Esophagus muscularis mucosa (tissue), 4 donors: ENCODE data around the gene C15orf39. TPM values are rescaled to one million over a fixed set of nuclear protein-coding genes. Genes with fewer than 3 reads are reported as not detected.

ENCODE experiments used
- DNase-seq: peaks from one replicate; pipeline ENCODE4 v3.0.0-alpha.2; 2017; ENCODE audit errors: extremely low spot score
- H3K27ac ChIP-seq, 4 donors: fragments of 200-600 bp; sonication (generic); replicated peaks in 1 of 4; 1 replicate in 3 of 4; 2 replicates in 1 of 4; pipeline ENCODE4 v1.5.1; 2016 to 2019; ENCODE audit warnings: mild to moderate bottlenecking in 1 of 4
- H3K27me3 ChIP-seq, 4 donors: fragments of 200-600 bp; sonication (generic); one replicate each; pipeline versions ENCODE4 v1.5.1 to v1.6.0; 2016 to 2019
- H3K36me3 ChIP-seq, 4 donors: fragments of 200-600 bp; sonication (generic); one replicate each; pipeline ENCODE4 v1.5.1; 2016 to 2019
- H3K4me1 ChIP-seq, 4 donors: fragments of 200-600 bp; sonication (generic); one replicate each; pipeline ENCODE4 v1.5.1; 2016 to 2019
- H3K4me3 ChIP-seq, 4 donors: fragments of 200-600 bp; sonication (generic); 1 replicate in 2 of 4; 2 replicates in 2 of 4; pipeline ENCODE4 v1.5.1; 2016 to 2019; ENCODE audit warnings: mild to moderate bottlenecking in 4 of 4, moderate library complexity in 1 of 4
- H3K9me3 ChIP-seq, 4 donors: fragments of 200-600 bp; sonication (generic); 1 replicate in 3 of 4; 2 replicates in 1 of 4; pipeline ENCODE4 v1.5.1; 2016 to 2019
- EP300 ChIP-seq: sonication (generic); formaldehyde crosslinking; IDR thresholded peaks from one replicate; pipeline ENCODE4 v1.6.1; 2017; ENCODE audit warnings: antibody characterized with exemption
- POLR2A ChIP-seq: fragments of 450-650 bp; IDR thresholded peaks from one replicate; pipeline ENCODE4 v1.6.1; 2017; ENCODE audit warnings: antibody characterized with exemption, moderate library complexity, mild to moderate bottlenecking, low read depth
- POLR2AphosphoS5 ChIP-seq, 2 donors: sonication (generic); formaldehyde crosslinking; IDR thresholded peaks; one replicate each; pipeline ENCODE4 v1.6.1; 2017; ENCODE audit warnings: antibody characterized with exemption in 2 of 2
- WGBS: methylation state at CpG from one replicate; pipeline ENCODE4 v1.1.5; 2018; 5-methylcytosine and 5-hydroxymethylcytosine counted together
- intact Hi-C: fragments of 100-400 bp; cut with DNase I; formaldehyde crosslinking; loops from one replicate; pipeline ENCODE4 v1.15.1; 2023
- total RNA-seq, 4 donors: library from RNA; depleted of rRNA; stranded (reverse); fragments of >200 nt; gene quantifications; one replicate each; pipeline versions ENCODE4 v1.1.0 to v1.2.1, GENCODE V29; 2016
- TF ChIP-seq, protein P1 (sequence below), 3 experiments: fragments of 200-600 bp in 2 of 3; fragments of 450-650 bp in 1 of 3; sonication (generic) in 2 of 3; IDR thresholded peaks; one replicate each; pipeline ENCODE4 v1.5.1; 2017 to 2019; ENCODE audit warnings: antibody characterized with exemption in 3 of 3, mild to moderate bottlenecking in 2 of 3, moderate library complexity in 1 of 3

Gene C15orf39
- total RNA-seq, 4 donors from 2014 or later, result 7.5 to 17.7 (median 13.4) TPM

DNA sequence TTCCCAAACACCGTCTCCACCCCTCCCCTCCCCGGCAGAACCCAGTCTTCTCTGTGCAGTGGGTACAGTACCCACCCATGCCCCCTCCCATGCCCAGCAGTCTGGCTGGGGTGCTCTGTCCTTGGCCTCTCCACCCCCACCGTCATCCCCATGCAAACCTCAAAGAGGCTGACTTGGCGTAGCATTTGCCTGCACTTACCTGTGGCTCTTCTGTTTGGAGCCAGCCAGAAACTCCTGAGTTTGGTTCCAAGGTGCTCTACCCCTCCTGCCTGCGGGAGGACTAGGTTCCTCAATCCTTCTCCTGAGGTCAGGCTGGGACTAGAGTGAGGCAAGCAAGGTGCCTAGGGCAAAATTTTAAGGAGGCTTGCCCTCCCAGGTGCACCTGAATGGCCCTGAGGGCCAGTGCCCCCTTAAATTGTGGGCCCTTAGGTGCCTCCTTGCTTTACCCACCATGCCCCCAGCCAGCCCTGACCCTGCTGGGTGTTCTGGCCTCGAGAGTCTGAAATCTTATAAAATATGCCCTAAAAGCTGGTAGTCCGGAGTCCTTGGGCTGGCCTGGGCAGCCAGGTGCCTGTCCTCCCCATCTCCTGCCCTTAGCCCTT lies 47.1 kb upstream of the C15orf39 start:
- Histone ChIP-seq H3K27ac (no peak overlapping the region), H3K4me3 (no peak overlapping the region), H3K9me3 (no peaks in the 10 kb centered on the region), H3K4me1 (no peaks in the 10 kb centered on the region), H3K36me3 (no peaks in the 10 kb centered on the region), H3K27me3 (peaks cover 0 to 3% (median 0%) of the 10 kb centered on the region in 4 donors)
- no peak for TF ChIP-seq POLR2AphosphoS5 (IDR thresholded peaks at IDR 0.05)
- intact Hi-C loops, result no loop called here
- 82% methylated on average over 6 of the region's 7 CpGs for WGBS
- DNase-seq, result no peak

DNA sequence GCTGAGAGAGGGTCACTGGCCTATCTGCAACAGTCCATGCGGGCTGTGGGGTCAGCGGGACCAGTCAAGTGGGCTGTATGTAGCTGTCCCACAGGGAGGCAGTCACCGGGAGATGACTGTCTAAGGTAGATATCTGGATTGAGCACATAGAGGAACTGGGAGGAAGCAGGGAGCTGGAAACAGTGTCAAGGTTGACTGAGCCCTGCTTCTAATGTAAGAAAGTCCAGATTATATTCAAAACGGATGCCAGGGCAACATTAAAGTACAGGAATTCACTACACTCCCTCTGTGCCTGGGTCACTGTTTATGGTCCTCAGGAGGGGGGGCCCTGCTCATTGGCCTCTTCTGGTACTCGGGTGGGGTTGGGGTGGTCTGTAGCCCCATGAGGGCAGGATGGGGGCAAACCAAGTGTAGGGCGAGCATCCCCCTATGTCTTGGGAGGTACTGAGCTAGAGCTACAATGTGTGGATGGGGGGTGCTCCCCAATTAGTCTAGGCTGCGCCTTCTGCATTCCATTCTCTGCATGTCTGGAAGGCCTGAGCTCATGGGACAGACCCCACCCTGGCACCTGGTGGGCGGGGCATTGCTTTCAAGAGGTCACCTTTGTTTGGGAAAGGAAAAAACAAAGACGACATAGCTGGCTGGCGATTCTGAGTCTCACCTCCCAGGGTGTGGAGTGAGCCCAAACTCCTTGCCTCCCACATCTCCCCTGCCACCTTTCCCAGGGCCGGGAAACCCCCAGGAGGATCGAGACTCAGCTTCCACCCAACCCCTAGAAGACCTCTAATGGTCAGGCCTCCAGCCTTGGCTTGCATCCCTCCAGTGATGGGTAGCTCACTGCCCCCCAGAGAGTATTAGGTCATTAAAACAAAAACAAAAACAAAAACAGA lies 45.1 kb upstream of the C15orf39 start:
- Histone ChIP-seq H3K9me3 (no peaks in the 10 kb centered on the region), H3K27me3 (peaks cover 0 to 3% (median 0%) of the 10 kb centered on the region in 4 donors), H3K27ac (no peak overlapping the region), H3K4me3 (no peak overlapping the region), H3K4me1 (no peaks in the 10 kb centered on the region), H3K36me3 (no peaks in the 10 kb centered on the region)
- intact Hi-C loops, result no loop called here
- no peak for DNase-seq
- WGBS, result 85% methylated on average over 12 of the region's 12 CpGs
- TF ChIP-seq POLR2A (no peak), EP300 (no peak), POLR2AphosphoS5 (IDR thresholded peaks at IDR 0.05) (no peak)

DNA sequence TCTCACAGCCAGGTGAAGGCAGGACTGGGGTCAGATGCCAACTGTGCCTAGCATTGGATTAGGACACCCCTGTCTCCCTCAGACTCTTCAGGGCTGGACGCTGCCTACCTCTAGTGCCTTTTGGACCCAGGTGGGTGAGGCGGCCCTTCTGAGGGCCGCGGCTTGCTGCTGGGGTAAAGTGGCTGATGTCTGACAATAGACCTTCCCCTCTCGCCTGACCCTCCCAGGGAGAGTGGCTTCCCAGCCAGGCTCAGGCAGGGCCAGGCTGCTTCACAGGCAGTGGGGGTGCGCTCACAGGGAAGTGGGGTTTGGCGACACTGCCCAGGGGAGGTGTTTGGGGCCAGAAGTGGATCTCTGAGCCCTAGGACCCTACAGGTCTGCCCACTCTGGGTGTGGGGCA lies 43.3 kb upstream of the C15orf39 start:
- Histone ChIP-seq H3K4me3 (no peak overlapping the region), H3K27ac (no peak overlapping the region), H3K9me3 (no peaks in the 10 kb centered on the region), H3K4me1 (no peaks in the 10 kb centered on the region), H3K36me3 (no peaks in the 10 kb centered on the region), H3K27me3 (peaks cover 0 to 3% (median 0%) of the 10 kb centered on the region in 4 donors)
- intact Hi-C loops, result no loop called here
- WGBS, result 97% methylated on average over 6 of the region's 7 CpGs
- no peak for DNase-seq
- no peak for TF ChIP-seq EP300
- no peak for TF ChIP-seq POLR2AphosphoS5 (IDR thresholded peaks at IDR 0.05)
- no peak for TF ChIP-seq POLR2A
- TF ChIP-seq, protein P1, sequence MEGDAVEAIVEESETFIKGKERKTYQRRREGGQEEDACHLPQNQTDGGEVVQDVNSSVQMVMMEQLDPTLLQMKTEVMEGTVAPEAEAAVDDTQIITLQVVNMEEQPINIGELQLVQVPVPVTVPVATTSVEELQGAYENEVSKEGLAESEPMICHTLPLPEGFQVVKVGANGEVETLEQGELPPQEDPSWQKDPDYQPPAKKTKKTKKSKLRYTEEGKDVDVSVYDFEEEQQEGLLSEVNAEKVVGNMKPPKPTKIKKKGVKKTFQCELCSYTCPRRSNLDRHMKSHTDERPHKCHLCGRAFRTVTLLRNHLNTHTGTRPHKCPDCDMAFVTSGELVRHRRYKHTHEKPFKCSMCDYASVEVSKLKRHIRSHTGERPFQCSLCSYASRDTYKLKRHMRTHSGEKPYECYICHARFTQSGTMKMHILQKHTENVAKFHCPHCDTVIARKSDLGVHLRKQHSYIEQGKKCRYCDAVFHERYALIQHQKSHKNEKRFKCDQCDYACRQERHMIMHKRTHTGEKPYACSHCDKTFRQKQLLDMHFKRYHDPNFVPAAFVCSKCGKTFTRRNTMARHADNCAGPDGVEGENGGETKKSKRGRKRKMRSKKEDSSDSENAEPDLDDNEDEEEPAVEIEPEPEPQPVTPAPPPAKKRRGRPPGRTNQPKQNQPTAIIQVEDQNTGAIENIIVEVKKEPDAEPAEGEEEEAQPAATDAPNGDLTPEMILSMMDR (IDR thresholded peaks at IDR 0.05), result no peak

DNA sequence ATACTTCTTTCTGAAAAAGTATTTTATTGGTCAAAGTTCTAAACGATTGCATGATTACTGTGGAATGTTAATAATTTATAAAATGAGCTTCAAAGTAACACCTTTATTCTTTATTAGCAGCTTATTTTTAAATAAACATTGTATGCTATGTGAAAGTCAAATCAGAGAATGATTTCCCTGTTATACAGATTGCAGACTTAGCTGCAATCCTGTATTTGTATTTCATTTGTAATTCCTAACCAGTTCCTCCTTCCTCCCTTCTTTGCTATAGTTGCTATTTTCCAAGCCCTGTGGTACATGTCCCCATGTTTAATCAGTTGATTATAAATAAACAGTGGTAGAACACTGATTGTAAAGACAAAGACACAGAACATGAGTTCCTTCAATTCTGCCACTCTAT lies 42.4 kb upstream of the C15orf39 start:
- Histone ChIP-seq H3K27me3 (peaks cover 0 to 3% (median 0%) of the 10 kb centered on the region in 4 donors), H3K36me3 (no peaks in the 10 kb centered on the region), H3K27ac (no peak overlapping the region), H3K9me3 (no peaks in the 10 kb centered on the region), H3K4me3 (no peak overlapping the region), H3K4me1 (no peaks in the 10 kb centered on the region)
- DNase-seq, result no peak
- TF ChIP-seq POLR2A (no peak), POLR2AphosphoS5 (IDR thresholded peaks at IDR 0.05) (no peak), EP300 (no peak)
- TF ChIP-seq, protein P1 (IDR thresholded peaks at IDR 0.05), result no peak
- WGBS, result 49% methylated on average over 1 of the region's 1 CpG
- intact Hi-C loops, result no loop called here

DNA sequence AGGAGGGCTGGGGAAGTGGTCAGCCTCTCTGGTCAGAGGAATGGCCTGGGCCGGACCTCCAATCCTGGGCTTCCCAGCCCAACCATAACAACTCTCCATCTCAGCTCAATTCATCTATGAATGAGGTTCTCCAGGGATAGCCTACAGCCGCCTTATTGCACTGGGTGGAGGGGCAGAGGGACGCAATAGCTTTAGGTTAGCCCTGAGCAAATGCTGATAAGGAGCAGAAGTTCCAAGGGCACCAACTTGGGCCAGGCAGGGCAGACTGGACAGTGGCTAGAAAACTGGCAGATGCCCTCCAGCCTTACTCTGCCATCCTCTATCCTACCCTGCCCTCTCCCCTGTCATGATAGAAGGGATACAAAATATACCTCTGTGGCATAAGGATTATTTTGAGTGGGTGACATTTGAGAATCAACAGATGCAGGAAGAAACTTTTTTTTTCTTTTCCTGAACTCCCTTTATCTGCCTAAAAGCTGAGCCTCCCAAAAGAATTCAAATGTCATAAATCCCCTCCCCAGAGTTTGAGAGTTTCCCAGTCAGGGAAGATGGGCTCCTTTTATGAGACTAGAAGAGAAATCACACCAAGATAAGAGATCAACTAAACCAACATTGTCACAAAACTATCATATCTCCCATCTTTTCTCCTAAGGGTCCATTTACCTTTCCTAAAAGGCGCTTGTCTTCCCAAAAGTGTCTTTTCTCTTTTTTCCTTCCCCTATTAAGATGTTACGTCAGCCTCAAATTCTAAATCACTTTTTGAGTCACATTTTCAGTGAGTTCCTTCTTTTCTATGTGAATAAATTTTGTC lies 40.4 kb upstream of the C15orf39 start:
- TF ChIP-seq POLR2AphosphoS5 (IDR thresholded peaks at IDR 0.05) (no peak), EP300 (no peak)
- intact Hi-C loops, result no loop called here
- no peak for DNase-seq
- H3K27me3 ChIP-seq, result peaks cover 0 to 3% (median 0%) of the 10 kb centered on the region in 4 donors
- WGBS, result 93% methylated on average over 5 of the region's 5 CpGs
- H3K4me1 ChIP-seq, result no peaks in the 10 kb centered on the region
- no peaks in the 10 kb centered on the region for H3K36me3 ChIP-seq
- no peak overlapping the region for H3K4me3 ChIP-seq
- H3K9me3 ChIP-seq, result no peaks in the 10 kb centered on the region
- no peak overlapping the region for H3K27ac ChIP-seq

DNA sequence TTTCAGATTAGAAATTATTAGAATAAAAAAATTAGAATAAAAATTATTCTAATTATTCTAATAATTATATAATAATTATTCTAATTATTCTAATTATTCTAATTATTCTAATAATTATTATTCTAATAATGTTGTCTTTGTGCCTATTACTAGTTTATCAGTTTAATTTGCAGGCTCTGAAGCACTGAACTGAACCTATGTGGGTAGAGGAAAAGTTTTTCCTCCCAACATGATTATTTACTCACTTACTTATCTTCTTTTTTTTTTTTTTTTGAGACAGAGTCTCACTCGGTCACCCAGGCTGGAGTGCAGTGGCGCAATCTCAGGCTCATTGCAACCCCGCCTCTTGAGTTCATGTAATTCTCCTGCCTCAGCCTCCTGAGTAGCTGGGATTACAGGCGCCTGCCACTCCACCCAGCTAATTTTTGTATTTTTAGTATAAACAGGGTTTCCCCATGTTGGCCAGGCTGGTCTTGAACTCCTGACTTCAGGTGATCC lies 39.7 kb upstream of the C15orf39 start:
- intact Hi-C loops, result no loop called here
- Histone ChIP-seq H3K27ac (no peak overlapping the region), H3K4me3 (no peak overlapping the region), H3K27me3 (peaks cover 0 to 3% (median 0%) of the 10 kb centered on the region in 4 donors), H3K36me3 (no peaks in the 10 kb centered on the region), H3K9me3 (no peaks in the 10 kb centered on the region), H3K4me1 (no peaks in the 10 kb centered on the region)
- DNase-seq, result no peak
- no peak for TF ChIP-seq EP300
- TF ChIP-seq, protein P1 (IDR thresholded peaks at IDR 0.05), result no peak
- TF ChIP-seq POLR2AphosphoS5 (IDR thresholded peaks at IDR 0.05), result no peak
- no peak for TF ChIP-seq POLR2A
- WGBS, result 67% methylated on average over 4 of the region's 4 CpGs
